ENCODE data around the gene CACUL1.

Gene CACUL1

GRCh38 chr10:118742782-118743181, 12.0 kb downstream of the CACUL1 start:
- DNase-seq (ENCODE audit: low read depth) = no peak
- TF ChIP-seq CTCF (IDR thresholded peaks at IDR 0.05; ENCODE audit: control insufficient read depth, extremely low read depth, insufficient read depth) = no peak
- H3K4me3 ChIP-seq (ENCODE audit: low read depth, low read length) = no peak overlapping the region

- no peak for DNase-seq (ENCODE audit: low read depth)
- no peak overlapping the region; the same call in 1 of the 2 replicates for H3K4me3 ChIP-seq (ENCODE audit: low read depth, low read length)
- no peak for TF ChIP-seq CTCF (IDR thresholded peaks at IDR 0.05; ENCODE audit: control insufficient read depth, extremely low read depth, insufficient read depth)
These were observed 12.7 kb downstream of the CACUL1 start for GRCh38 chr10:118742032-118742431.

GRCh38 chr10:118738406-118738805, 16.4 kb downstream of the CACUL1 start:
- DNase-seq (ENCODE audit: low read depth) = no peak
- no peak overlapping the region for H3K4me3 ChIP-seq (ENCODE audit: low read depth, low read length)
- no peak for TF ChIP-seq CTCF (IDR thresholded peaks at IDR 0.05; ENCODE audit: control insufficient read depth, extremely low read depth, insufficient read depth)

- TF ChIP-seq CTCF (IDR thresholded peaks at IDR 0.05; ENCODE audit: control insufficient read depth, extremely low read depth, insufficient read depth) = no peak
- H3K4me3 ChIP-seq (ENCODE audit: low read depth, low read length) = no peak overlapping the region
- peak; percentile 52 for DNase-seq (ENCODE audit: low read depth)
These were observed 17.0 kb downstream of the CACUL1 start for GRCh38 chr10:118737603-118738302.

GRCh38 chr10:118735294-118735693, 19.5 kb downstream of the CACUL1 start:
- no peak for TF ChIP-seq CTCF (IDR thresholded peaks at IDR 0.05; ENCODE audit: control insufficient read depth, extremely low read depth, insufficient read depth)
- no peak overlapping the region for H3K4me3 ChIP-seq (ENCODE audit: low read depth, low read length)
- no peak for DNase-seq (ENCODE audit: low read depth)

- H3K4me3 ChIP-seq (ENCODE audit: low read depth, low read length) = no peak overlapping the region
- peak; percentile 40; the same call in 1 of the 2 replicates for TF ChIP-seq CTCF (IDR thresholded peaks at IDR 0.05; ENCODE audit: control insufficient read depth, extremely low read depth, insufficient read depth)
- DNase-seq (ENCODE audit: low read depth) = no peak
These were observed 20.3 kb downstream of the CACUL1 start for GRCh38 chr10:118734475-118734874.

Data from LNCaP clone FGC (cell line).